SK-N-SH (cell line): ENCODE results near the gene FCHO2. TPM values are rescaled to one million over a fixed set of nuclear protein-coding genes. Genes with fewer than 3 reads are reported as not detected.
A peak's percentile ranks its signal among the peaks of the same experiment; 100 is the strongest.

Experiments
- CTCF ChIA-PET: fragments of 300-600, 350-600 bp; formaldehyde crosslinking; extraction: SDS; loops from one replicate; lab custom pipeline; 2021; lab: Yijun Ruan, JAX
- POLR2A ChIA-PET: fragments of 350-600 bp; sonication (Branson Sonifier 250); formaldehyde crosslinking; extraction: SDS; loops from one replicate; lab custom pipeline; 2020; ENCODE audit warnings: antibody characterized with exemption, inconsistent platforms; lab: Yijun Ruan, JAX
- DNase-seq: peaks from one replicate; pipeline ENCODE4 v3.0.0; 2012
- H2AFZ ChIP-seq: fragments of 200-600 bp; sonication (generic); 2 replicates; pipeline ENCODE4 v1.8.1; 2016; ENCODE audit warnings: antibody characterized with exemption, mild to moderate bottlenecking, low read depth
- H3F3A ChIP-seq: fragments of 200-600 bp; sonication (generic); replicated peaks from 2 replicates; pipeline ENCODE3; 2016; ENCODE audit warnings: antibody characterized with exemption, mild to moderate bottlenecking; ENCODE audit not compliant: insufficient read depth
- H3K27ac ChIP-seq, 2 experiments: fragments of 200-500 bp in 1 of 2; fragments of 200-600 bp in 1 of 2; sonication (Bioruptor generic) in 1 of 2; sonication (generic), shearing (Covaris generic) in 1 of 2; 2 replicates each; pipeline versions ENCODE4 v1.5.1 to v1.6.1; 2014 to 2016; ENCODE audit warnings: low read depth in 2 of 2, inconsistent platforms in 1 of 2, low read length in 1 of 2, mild to moderate bottlenecking in 1 of 2, mixed read lengths in 1 of 2
- H3K27me3 ChIP-seq: fragments of 200-600 bp; sonication (generic), shearing (Covaris generic); 2 replicates; pipeline ENCODE4 v1.6.1; 2016; ENCODE audit warnings: mixed run types; ENCODE audit not compliant: insufficient read depth
- H3K36me3 ChIP-seq, 2 experiments: fragments of 200-500 bp in 1 of 2; fragments of 200-600 bp in 1 of 2; sonication (Bioruptor generic) in 1 of 2; sonication (generic) in 1 of 2; replicated peaks in 1 of 2; 2 replicates each; pipeline versions ENCODE3 to v1.5.1; 2014 to 2016; ENCODE audit warnings: low read length in 1 of 2, mild to moderate bottlenecking in 1 of 2; ENCODE audit not compliant: insufficient read depth in 2 of 2, control insufficient read depth in 1 of 2
- H3K4me1 ChIP-seq, 2 experiments: fragments of 200-500 bp in 1 of 2; fragments of 200-600 bp in 1 of 2; sonication (Bioruptor generic) in 1 of 2; sonication (generic), shearing (Covaris generic) in 1 of 2; 2 replicates each; pipeline versions ENCODE4 v1.5.1 to v1.6.1; 2014 to 2016; ENCODE audit warnings: low read depth in 1 of 2, low read length in 1 of 2, mixed run types in 1 of 2; ENCODE audit not compliant: insufficient read depth in 2 of 2, control insufficient read depth in 1 of 2
- H3K4me2 ChIP-seq: fragments of 200-600 bp; sonication (generic), shearing (Covaris generic); 2 replicates; pipeline ENCODE4 v1.6.1; 2017; ENCODE audit warnings: mixed run types
- H3K4me3 ChIP-seq, 2 experiments: fragments of 200-500 bp in 1 of 2; fragments of 200-600 bp in 1 of 2; sonication (Bioruptor generic) in 1 of 2; sonication (generic), shearing (Covaris generic) in 1 of 2; 2 replicates each; pipeline versions ENCODE4 v1.5.1 to v1.8.1; 2014 to 2016; ENCODE audit warnings: low read depth in 2 of 2, inconsistent platforms in 1 of 2, low read length in 1 of 2, mild to moderate bottlenecking in 1 of 2, mixed read lengths in 1 of 2, moderate library complexity in 1 of 2
- H3K79me2 ChIP-seq: fragments of 200-600 bp; sonication (generic); 2 replicates; pipeline ENCODE4 v1.8.1; 2017; ENCODE audit warnings: mild to moderate bottlenecking; ENCODE audit not compliant: insufficient read depth
- H3K9ac ChIP-seq: fragments of 200-600 bp; sonication (generic); 2 replicates; pipeline ENCODE4 v1.6.1; 2017; ENCODE audit warnings: mixed run types
- H3K9me2 ChIP-seq: fragments of 200-600 bp; sonication (generic); 2 replicates; pipeline ENCODE4 v1.6.1; 2017; ENCODE audit warnings: mixed run types
- H3K9me3 ChIP-seq: fragments of 200-600 bp; sonication (generic); 2 replicates; pipeline ENCODE4 v1.6.1; 2017; ENCODE audit warnings: mixed run types, mild to moderate bottlenecking, moderate library complexity
- H4K20me1 ChIP-seq: fragments of 200-600 bp; sonication (generic); 2 replicates; pipeline ENCODE4 v1.6.1; 2017; ENCODE audit warnings: mild to moderate bottlenecking, mixed run types; ENCODE audit not compliant: insufficient read depth
- CHD2 ChIP-seq: fragments of 150-350 bp; IDR thresholded peaks from 2 replicates; pipeline ENCODE4 v1.6.1; 2018; ENCODE audit warnings: low read length; ENCODE audit not compliant: partially characterized antibody
- ELF1 ChIP-seq: IDR thresholded peaks from 2 replicates; pipeline ENCODE4 v1.4.0; 2012
- FOXJ3 ChIP-seq: sonication (generic); formaldehyde crosslinking; IDR thresholded peaks from 2 replicates; pipeline ENCODE4 v1.5.1; 2020; ENCODE audit warnings: mild to moderate bottlenecking, missing genetic modification reagents
- NFIC ChIP-seq: IDR thresholded peaks from 2 replicates; pipeline ENCODE4 v1.4.0; 2012; ENCODE audit warnings: borderline replicate concordance
- RAD21 ChIP-seq: IDR thresholded peaks from 2 replicates; pipeline ENCODE4 v1.6.1; 2012; ENCODE audit warnings: mild to moderate bottlenecking, low read length
- RCOR1 ChIP-seq: fragments of 150-350 bp; IDR thresholded peaks from 2 replicates; pipeline ENCODE4 v1.6.1; 2017; ENCODE audit warnings: antibody characterized with exemption, low read length
- TCF12 ChIP-seq: IDR thresholded peaks from 2 replicates; pipeline ENCODE4 v1.4.0; 2012
- whole genome bisulfite sequencing: methylation state at CpG from one replicate; pipeline ENCODE4 v1.1.6; 2017; ENCODE audit warnings: low lambda C conversion rate; 5-methylcytosine and 5-hydroxymethylcytosine counted together
- polyA plus RNA-seq, 3 experiments: library from polyadenylated mRNA; depleted of rRNA; stranded (reverse); fragments of >200 nt; gene quantifications; 2 replicates each; pipeline ENCODE4 v1.2.3, GENCODE V29; 2012
- TF ChIP-seq, protein P1 (sequence below): IDR thresholded peaks from 2 replicates; pipeline ENCODE4 v1.6.1; 2012; ENCODE audit warnings: mild to moderate bottlenecking, low read depth, low read length, moderate library complexity
- TF ChIP-seq, protein P2 (sequence below): IDR thresholded peaks from 2 replicates; pipeline ENCODE4 v1.4.0; 2012; ENCODE audit warnings: low read depth, borderline replicate concordance
- TF ChIP-seq, protein P3 (sequence below): IDR thresholded peaks from 2 replicates; pipeline ENCODE4 v1.4.0; 2012; ENCODE audit warnings: low read depth, borderline replicate concordance

FCHO2 gene
- polyA plus RNA-seq, 1 of the 3 experiments (the other 2 are of a cell fraction) = 5.2 TPM

DNA sequence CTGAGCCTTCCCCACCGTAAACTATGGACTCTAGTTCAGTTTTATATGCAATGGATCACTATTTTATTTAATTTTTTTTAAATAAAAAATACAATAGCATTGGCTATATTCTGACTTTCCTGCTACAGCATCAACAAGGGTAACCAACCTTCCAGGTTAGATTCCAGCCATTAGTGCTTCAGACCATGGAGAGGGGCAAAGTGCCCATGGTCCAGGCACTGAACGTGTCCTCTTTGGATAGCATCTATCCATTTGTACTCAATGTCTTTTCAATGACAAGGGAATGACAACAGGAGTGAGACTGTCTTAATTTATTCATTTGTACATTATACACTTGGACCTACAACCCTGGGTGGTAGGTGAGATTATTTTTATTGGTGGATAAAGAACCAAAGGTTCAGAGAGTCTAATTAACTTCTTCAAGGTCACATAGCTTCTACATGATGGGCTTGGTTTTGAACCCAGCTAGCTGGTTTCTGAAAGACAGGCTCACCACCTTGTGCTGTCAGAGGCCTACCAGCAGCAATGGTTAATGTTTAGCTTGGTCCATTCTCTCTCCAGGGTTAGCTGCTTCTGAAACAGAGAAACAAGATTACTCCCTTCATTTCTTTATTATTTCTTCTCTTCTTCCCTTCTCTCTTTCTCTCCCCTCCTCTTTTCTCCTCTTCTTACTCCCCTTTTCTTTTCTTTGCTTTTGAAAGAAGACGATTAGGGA lies 176.0 kb downstream of the FCHO2 start:
- Histone ChIP-seq H3K27ac (no peak overlapping the region), H3K9ac (no peak overlapping the region), H3K27me3 (no peaks in the 10 kb centered on the region), H3K4me3 (no peak overlapping the region), H3K79me2 (no peaks in the 10 kb centered on the region), H3K4me1 (peaks cover 0 to 2% of the 10 kb centered on the region in 2 experiments; a peak in 1 of 4 replicates), H3F3A (no peaks in the 10 kb centered on the region), H2AFZ (no peak overlapping the region), H3K9me3 (no peaks in the 10 kb centered on the region), H3K36me3 (no peaks in the 10 kb centered on the region), H3K4me2 (no peak overlapping the region), H4K20me1 (no peaks in the 10 kb centered on the region), H3K9me2 (no peaks in the 10 kb centered on the region)
- DNase-seq = no peak
- POLR2A ChIA-PET = no interaction called here
- TF ChIP-seq TCF12 (no peak), FOXJ3 (CRISPR knock-in tag) (no peak), RAD21 (no peak), RCOR1 (no peak)
- TF ChIP-seq, protein P1, sequence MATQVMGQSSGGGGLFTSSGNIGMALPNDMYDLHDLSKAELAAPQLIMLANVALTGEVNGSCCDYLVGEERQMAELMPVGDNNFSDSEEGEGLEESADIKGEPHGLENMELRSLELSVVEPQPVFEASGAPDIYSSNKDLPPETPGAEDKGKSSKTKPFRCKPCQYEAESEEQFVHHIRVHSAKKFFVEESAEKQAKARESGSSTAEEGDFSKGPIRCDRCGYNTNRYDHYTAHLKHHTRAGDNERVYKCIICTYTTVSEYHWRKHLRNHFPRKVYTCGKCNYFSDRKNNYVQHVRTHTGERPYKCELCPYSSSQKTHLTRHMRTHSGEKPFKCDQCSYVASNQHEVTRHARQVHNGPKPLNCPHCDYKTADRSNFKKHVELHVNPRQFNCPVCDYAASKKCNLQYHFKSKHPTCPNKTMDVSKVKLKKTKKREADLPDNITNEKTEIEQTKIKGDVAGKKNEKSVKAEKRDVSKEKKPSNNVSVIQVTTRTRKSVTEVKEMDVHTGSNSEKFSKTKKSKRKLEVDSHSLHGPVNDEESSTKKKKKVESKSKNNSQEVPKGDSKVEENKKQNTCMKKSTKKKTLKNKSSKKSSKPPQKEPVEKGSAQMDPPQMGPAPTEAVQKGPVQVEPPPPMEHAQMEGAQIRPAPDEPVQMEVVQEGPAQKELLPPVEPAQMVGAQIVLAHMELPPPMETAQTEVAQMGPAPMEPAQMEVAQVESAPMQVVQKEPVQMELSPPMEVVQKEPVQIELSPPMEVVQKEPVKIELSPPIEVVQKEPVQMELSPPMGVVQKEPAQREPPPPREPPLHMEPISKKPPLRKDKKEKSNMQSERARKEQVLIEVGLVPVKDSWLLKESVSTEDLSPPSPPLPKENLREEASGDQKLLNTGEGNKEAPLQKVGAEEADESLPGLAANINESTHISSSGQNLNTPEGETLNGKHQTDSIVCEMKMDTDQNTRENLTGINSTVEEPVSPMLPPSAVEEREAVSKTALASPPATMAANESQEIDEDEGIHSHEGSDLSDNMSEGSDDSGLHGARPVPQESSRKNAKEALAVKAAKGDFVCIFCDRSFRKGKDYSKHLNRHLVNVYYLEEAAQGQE = 0 out of 2 replicates have a peak, but pooled peaks have one; percentile 47
- TF ChIP-seq, protein P2, sequence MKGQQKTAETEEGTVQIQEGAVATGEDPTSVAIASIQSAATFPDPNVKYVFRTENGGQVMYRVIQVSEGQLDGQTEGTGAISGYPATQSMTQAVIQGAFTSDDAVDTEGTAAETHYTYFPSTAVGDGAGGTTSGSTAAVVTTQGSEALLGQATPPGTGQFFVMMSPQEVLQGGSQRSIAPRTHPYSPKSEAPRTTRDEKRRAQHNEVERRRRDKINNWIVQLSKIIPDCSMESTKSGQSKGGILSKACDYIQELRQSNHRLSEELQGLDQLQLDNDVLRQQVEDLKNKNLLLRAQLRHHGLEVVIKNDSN = no peak
- CTCF ChIA-PET = interaction anchor here (1.4 kb wide), 1 partner anchor 319 kb away, joined by 3 read pairs; no protein-coding TSS in a partner anchor
- WGBS = 44% methylated on average over 3 of the region's 3 CpGs

DNA sequence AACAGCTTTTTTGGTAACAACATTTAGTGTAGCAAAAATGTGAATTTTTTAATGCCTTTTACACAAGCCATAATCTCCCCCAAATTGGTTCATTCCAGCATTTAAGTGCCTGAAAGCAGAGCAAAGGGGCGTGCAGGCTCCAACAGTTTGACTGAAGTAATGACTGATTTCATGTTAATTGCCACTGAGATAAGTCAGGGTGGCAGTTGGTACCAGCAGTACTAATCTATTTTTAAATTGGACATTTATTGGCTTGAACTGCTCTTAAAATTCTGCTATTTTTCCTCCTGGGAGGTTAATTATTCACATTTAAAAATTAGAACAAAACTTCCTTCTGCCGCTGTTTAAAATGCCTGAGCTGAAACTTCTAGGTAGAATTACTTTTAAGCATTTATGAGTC lies 176.9 kb downstream of the FCHO2 start:
- Histone ChIP-seq H3K27me3 (no peaks in the 10 kb centered on the region), H3K4me3 (no peak overlapping the region), H3K36me3 (no peaks in the 10 kb centered on the region), H3K9me3 (no peaks in the 10 kb centered on the region), H3K4me2 (no peak overlapping the region), H3K79me2 (no peaks in the 10 kb centered on the region), H3F3A (no peaks in the 10 kb centered on the region), H3K9me2 (no peaks in the 10 kb centered on the region), H2AFZ (no peak overlapping the region), H3K27ac (no peak overlapping the region), H4K20me1 (no peaks in the 10 kb centered on the region), H3K4me1 (peaks cover 0 to 2% of the 10 kb centered on the region in 2 experiments; a peak in 1 of 4 replicates), H3K9ac (no peak overlapping the region)
- TF ChIP-seq, protein P3, sequence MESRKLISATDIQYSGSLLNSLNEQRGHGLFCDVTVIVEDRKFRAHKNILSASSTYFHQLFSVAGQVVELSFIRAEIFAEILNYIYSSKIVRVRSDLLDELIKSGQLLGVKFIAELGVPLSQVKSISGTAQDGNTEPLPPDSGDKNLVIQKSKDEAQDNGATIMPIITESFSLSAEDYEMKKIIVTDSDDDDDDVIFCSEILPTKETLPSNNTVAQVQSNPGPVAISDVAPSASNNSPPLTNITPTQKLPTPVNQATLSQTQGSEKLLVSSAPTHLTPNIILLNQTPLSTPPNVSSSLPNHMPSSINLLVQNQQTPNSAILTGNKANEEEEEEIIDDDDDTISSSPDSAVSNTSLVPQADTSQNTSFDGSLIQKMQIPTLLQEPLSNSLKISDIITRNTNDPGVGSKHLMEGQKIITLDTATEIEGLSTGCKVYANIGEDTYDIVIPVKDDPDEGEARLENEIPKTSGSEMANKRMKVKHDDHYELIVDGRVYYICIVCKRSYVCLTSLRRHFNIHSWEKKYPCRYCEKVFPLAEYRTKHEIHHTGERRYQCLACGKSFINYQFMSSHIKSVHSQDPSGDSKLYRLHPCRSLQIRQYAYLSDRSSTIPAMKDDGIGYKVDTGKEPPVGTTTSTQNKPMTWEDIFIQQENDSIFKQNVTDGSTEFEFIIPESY = no peak
- TF ChIP-seq CHD2 = no peak
- no peak for TF ChIP-seq FOXJ3 (CRISPR knock-in tag)
- no peak for TF ChIP-seq ELF1
- TF ChIP-seq NFIC = no peak
- POLR2A ChIA-PET = no interaction called here
- 72% methylated on average over 2 of the region's 2 CpGs for WGBS
- CTCF ChIA-PET = interaction anchor here (1.1 to 1.5 kb wide), 3 partner anchors 8 to 318 kb away, joined by 3 to 5 read pairs (median 3); no protein-coding TSS in a partner anchor
- no peak for DNase-seq
